ENCODE data around the gene SUCO.

SUCO gene

DNA sequence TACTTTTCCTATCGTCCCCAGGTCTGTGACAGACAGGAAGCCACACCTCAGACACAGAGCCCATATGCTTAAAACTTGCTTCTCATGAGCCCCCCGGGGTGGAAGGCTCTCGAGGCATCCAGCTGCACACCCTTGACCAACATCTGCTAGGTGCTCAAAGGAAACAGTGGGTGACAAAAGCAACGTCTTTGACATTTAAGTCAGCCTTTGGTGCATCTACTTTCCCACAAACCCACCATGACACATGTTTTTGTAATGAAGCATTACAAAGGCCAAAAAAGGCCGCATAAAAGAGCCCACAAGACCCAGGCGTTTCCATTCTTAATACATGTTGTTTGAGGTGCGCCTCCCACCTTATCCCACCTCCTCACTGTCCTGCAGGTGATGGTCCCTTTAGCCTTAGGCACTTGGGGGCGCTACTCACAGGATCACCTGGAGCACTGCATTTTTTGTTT, 114.2 kb downstream of the SUCO start:
- no peak for DNase-seq (ENCODE audit: low read depth)
- no peak overlapping the region for H3K4me3 ChIP-seq (ENCODE audit: low read length)
- TF ChIP-seq, protein P1, sequence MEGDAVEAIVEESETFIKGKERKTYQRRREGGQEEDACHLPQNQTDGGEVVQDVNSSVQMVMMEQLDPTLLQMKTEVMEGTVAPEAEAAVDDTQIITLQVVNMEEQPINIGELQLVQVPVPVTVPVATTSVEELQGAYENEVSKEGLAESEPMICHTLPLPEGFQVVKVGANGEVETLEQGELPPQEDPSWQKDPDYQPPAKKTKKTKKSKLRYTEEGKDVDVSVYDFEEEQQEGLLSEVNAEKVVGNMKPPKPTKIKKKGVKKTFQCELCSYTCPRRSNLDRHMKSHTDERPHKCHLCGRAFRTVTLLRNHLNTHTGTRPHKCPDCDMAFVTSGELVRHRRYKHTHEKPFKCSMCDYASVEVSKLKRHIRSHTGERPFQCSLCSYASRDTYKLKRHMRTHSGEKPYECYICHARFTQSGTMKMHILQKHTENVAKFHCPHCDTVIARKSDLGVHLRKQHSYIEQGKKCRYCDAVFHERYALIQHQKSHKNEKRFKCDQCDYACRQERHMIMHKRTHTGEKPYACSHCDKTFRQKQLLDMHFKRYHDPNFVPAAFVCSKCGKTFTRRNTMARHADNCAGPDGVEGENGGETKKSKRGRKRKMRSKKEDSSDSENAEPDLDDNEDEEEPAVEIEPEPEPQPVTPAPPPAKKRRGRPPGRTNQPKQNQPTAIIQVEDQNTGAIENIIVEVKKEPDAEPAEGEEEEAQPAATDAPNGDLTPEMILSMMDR (IDR thresholded peaks at IDR 0.05; ENCODE audit: insufficient read depth, low read depth, low read length, missing control alignments): no peak

DNA sequence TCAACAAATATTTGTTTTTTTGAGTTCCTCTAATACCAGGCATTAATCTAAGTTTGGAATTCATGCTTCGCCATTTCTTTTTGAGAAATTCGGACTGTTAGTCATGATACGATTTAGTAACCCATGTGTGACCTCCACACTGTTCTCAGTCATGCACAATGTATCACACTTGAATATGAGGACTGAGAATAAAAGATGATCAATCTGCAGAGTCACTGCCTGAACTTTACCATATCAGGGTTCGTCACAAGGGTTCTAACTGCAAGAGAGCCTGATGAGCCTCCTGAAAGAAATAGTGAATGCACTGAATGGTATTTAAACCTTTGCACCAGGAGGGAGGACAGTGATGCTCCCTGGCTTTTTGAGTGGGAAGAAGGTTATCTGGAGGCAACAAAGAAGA, 115.0 kb downstream of the SUCO start:
- H3K4me3 ChIP-seq (ENCODE audit: low read length): no peak overlapping the region
- TF ChIP-seq, protein P1 (IDR thresholded peaks at IDR 0.05; ENCODE audit: insufficient read depth, low read depth, low read length, missing control alignments): no peak
- DNase-seq (ENCODE audit: low read depth): no peak

DNA sequence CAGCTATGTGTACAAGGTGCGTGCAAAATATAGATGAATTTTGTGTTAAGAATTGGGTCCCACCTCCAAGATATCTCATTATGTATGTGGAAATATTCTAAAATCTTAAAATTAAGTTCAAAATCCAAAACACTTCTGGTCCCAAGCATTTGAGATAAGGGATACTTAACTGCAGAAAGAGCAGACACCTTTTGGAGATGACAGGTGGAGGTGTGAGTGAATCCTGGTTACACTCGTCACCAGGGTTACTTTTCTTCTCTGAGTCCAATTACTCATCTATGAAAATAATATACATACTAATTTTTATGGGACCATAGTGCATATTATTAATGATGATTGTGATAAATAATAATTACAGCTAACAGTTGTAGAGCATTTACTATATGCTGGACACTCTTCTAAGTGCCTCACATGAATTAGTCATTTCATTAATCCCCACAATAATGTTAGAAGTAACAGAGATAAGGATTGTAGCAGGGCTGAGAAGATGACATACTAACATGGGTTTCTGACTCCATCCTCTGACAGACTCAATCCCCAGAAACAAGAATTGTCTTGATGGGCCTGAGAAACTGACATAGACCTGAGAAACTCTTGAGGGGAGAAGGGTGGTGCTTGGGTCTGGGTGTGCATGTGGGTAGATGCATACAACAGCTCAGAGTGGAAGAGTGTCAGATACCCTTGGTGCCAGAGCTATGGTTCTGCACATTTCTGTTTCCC, 117.7 kb downstream of the SUCO start:
- DNase-seq (ENCODE audit: low read depth): peak; percentile 54
- TF ChIP-seq, protein P1 (IDR thresholded peaks at IDR 0.05; ENCODE audit: insufficient read depth, low read depth, low read length, missing control alignments): no peak
- no peak overlapping the region for H3K4me3 ChIP-seq (ENCODE audit: low read length)

DNA sequence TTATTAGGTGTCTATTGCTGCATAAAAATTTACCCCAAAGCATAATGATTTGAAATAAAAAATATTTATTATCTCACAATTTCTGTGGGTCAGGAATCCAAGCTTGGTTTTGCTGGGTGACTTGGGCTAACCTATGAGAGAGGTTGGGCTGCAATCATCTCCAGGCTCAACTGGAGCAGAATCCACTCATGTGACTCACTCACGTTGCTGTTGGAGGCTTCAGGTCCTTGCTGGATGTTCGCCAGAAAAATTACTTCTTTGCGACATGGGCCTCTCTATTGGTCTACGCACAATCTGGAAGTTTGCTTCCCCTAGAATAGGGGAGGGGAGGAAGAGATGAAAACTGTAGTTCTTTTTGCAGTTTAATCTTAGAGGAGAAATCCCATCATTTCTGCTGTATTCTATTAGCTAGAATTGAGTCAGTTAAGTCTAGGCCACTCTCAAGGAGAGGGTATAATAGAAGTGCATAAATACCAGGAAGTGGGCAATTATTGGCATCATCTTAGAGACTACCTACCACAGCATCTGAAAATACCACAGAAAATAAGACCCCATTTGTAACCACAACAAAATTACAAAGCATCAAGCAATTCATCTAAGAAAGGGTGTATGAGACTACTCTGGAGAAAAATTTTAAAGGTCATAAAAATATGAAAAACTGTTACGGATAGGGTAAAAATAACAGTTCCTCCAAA, 120.2 kb downstream of the SUCO start:
- no peak overlapping the region for H3K4me3 ChIP-seq (ENCODE audit: low read length)
- peak; percentile 68 for DNase-seq (ENCODE audit: low read depth)
- TF ChIP-seq, protein P1 (IDR thresholded peaks at IDR 0.05; ENCODE audit: insufficient read depth, low read depth, low read length, missing control alignments): no peak

DNA sequence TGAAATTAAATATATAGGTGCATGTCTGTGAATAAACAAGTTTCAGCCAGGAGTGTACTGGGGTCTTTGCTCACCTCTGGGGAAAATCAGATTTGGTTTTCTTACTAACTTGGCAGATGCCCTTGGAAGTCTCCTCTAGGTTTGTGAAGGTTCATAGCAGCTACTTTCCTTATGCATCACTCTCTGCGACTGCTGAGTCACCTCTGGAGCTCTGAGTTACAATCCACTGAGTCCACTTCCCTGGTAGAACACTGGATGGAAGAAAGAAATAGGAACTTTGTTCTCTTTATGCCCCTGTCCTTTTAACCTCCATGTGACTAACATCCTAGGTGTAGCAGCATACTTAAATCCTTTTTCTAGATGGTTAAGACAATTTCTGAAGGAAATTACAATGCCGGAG, 121.6 kb downstream of the SUCO start:
- no peak overlapping the region for H3K4me3 ChIP-seq (ENCODE audit: low read length)
- peak; percentile 79 for DNase-seq (ENCODE audit: low read depth)
- TF ChIP-seq, protein P1 (IDR thresholded peaks at IDR 0.05; ENCODE audit: insufficient read depth, low read depth, low read length, missing control alignments): no peak

DNA sequence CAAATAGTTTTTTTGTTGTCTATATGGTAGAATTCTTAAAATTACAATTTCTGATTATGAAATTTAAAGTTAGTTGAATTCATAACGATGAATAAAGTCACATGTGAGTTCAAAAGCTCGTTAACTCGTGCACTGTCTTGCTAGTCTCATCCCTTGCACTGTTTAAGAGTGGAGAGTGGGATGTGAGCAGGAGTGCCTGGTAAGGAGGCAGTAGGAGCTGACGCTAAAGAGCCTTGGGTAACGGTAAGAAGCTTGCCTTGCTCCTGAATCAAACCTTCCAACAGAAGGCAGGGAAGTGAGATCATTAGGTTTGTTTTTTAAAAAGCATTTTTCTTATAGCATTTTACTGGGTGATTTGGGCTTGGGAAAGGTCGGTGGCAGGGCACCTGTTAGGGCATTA, 123.6 kb downstream of the SUCO start:
- H3K4me3 ChIP-seq (ENCODE audit: low read length): no peak overlapping the region
- TF ChIP-seq, protein P1 (IDR thresholded peaks at IDR 0.05; ENCODE audit: insufficient read depth, low read depth, low read length, missing control alignments): no peak
- DNase-seq (ENCODE audit: low read depth): no peak
